Mesenchymal stem cell (in vitro differentiated cells and primary cell): ENCODE results near the gene RD3L.

Source experiments
- DNase-seq: peaks from one replicate; pipeline ENCODE4 v3.0.0-alpha.2; 2013
- H2AFZ ChIP-seq: one replicate; pipeline ENCODE4 v1.6.1; 2013; ENCODE audit warnings: low read depth, mild to moderate bottlenecking, control low read depth, inconsistent platforms, low read length, moderate library complexity
- H2AK5ac ChIP-seq: 2 replicates; pipeline ENCODE4 v1.6.1; 2013; ENCODE audit warnings: low read length, moderate library complexity, mild to moderate bottlenecking, inconsistent platforms; ENCODE audit not compliant: severe bottlenecking
- H2BK120ac ChIP-seq: one replicate; pipeline ENCODE4 v1.6.1; 2013; ENCODE audit warnings: low read depth, mild to moderate bottlenecking, inconsistent platforms, low read length, moderate library complexity
- H2BK12ac ChIP-seq, 2 experiments: one replicate each; pipeline ENCODE4 v1.6.1; 2013; ENCODE audit warnings: inconsistent platforms in 2 of 2, low read length in 2 of 2, mild to moderate bottlenecking in 2 of 2, moderate library complexity in 2 of 2, control low read depth in 1 of 2
- H2BK15ac ChIP-seq: one replicate; pipeline ENCODE4 v1.6.1; 2013; ENCODE audit warnings: mild to moderate bottlenecking, low read depth, inconsistent platforms; ENCODE audit not compliant: poor library complexity, severe bottlenecking
- H2BK5ac ChIP-seq: 2 replicates; pipeline ENCODE4 v1.6.1; 2013; ENCODE audit warnings: low read depth, mild to moderate bottlenecking, low read length, control low read depth, inconsistent platforms; ENCODE audit not compliant: poor library complexity, severe bottlenecking
- H3K14ac ChIP-seq, 2 experiments: one replicate each; pipeline ENCODE4 v1.6.1; 2013; ENCODE audit warnings: inconsistent platforms in 2 of 2, low read length in 2 of 2, control low read depth in 1 of 2, mild to moderate bottlenecking in 1 of 2, moderate library complexity in 1 of 2
- H3K18ac ChIP-seq, 2 experiments: one replicate each; pipeline ENCODE4 v1.6.1; 2013; ENCODE audit warnings: inconsistent platforms in 2 of 2, low read length in 2 of 2, control low read depth in 1 of 2, low read depth in 1 of 2, mild to moderate bottlenecking in 1 of 2
- H3K23ac ChIP-seq, 2 experiments: one replicate each; pipeline ENCODE4 v1.6.1; 2013; ENCODE audit warnings: inconsistent platforms in 2 of 2, low read length in 2 of 2, mild to moderate bottlenecking in 2 of 2, moderate library complexity in 2 of 2, control low read depth in 1 of 2
- H3K27ac ChIP-seq: 2 replicates; pipeline ENCODE4 v1.5.1; 2013; ENCODE audit warnings: mild to moderate bottlenecking, moderate library complexity, low read length, control low read depth, inconsistent platforms; ENCODE audit not compliant: poor library complexity, severe bottlenecking
- H3K27me3 ChIP-seq, 2 experiments: 2 replicates each; pipeline versions ENCODE4 v1.6.1 to v1.7.0; 2013; ENCODE audit warnings: low read length in 2 of 2, mild to moderate bottlenecking in 2 of 2, moderate library complexity in 2 of 2, control low read depth in 1 of 2, inconsistent platforms in 1 of 2; ENCODE audit not compliant: control insufficient read depth in 1 of 2, insufficient read depth in 1 of 2
- H3K36me3 ChIP-seq, 2 experiments: 2 replicates each; pipeline versions ENCODE4 v1.6.1 to v1.7.0; 2013; ENCODE audit warnings: low read length in 2 of 2, control low read depth in 1 of 2, inconsistent platforms in 1 of 2, low read depth in 1 of 2, mild to moderate bottlenecking in 1 of 2; ENCODE audit not compliant: insufficient read depth in 2 of 2, control insufficient read depth in 1 of 2
- H3K4ac ChIP-seq, 2 experiments: one replicate each; pipeline ENCODE4 v1.6.1; 2013; ENCODE audit warnings: inconsistent platforms in 2 of 2, low read length in 2 of 2, mild to moderate bottlenecking in 2 of 2, moderate library complexity in 2 of 2, control low read depth in 1 of 2, low read depth in 1 of 2
- H3K4me1 ChIP-seq: 2 replicates; pipeline ENCODE4 v1.6.1; 2013; ENCODE audit warnings: low read depth, low read length, control low read depth; ENCODE audit not compliant: control insufficient read depth, insufficient read depth
- H3K4me2 ChIP-seq: 2 replicates; pipeline ENCODE4 v1.6.1; 2013; ENCODE audit warnings: low read length, mild to moderate bottlenecking, inconsistent platforms; ENCODE audit not compliant: poor library complexity, severe bottlenecking
- H3K4me3 ChIP-seq, 2 experiments: 2 replicates each; pipeline versions ENCODE4 v1.5.1 to v1.7.0; 2013; ENCODE audit warnings: low read length in 2 of 2, mild to moderate bottlenecking in 2 of 2, control low read depth in 1 of 2, low read depth in 1 of 2; ENCODE audit not compliant: insufficient read depth in 1 of 2
- H3K79me1 ChIP-seq: replicated peaks from 2 replicates; pipeline ENCODE4 v1.6.1; 2013; ENCODE audit warnings: mild to moderate bottlenecking, control low read depth, low read length, inconsistent platforms; ENCODE audit not compliant: poor library complexity, severe bottlenecking
- H3K9ac ChIP-seq: 2 replicates; pipeline ENCODE4 v1.7.0; 2013; ENCODE audit warnings: mild to moderate bottlenecking, low read length, moderate library complexity
- H3K9me3 ChIP-seq: 2 replicates; pipeline ENCODE4 v1.7.0; 2013; ENCODE audit warnings: mild to moderate bottlenecking, low read length; ENCODE audit not compliant: control insufficient read depth
- H4K8ac ChIP-seq: one replicate; pipeline ENCODE4 v1.6.1; 2013; ENCODE audit warnings: inconsistent platforms, mild to moderate bottlenecking, low read length, moderate library complexity
- H4K91ac ChIP-seq: one replicate; pipeline ENCODE4 v1.6.1; 2013; ENCODE audit warnings: mild to moderate bottlenecking, low read length, inconsistent platforms
- WGBS: methylation state at CpG from one replicate; pipeline ENCODE4 v1.1.7; 2013; ENCODE audit warnings: mixed read lengths; 5-methylcytosine and 5-hydroxymethylcytosine counted together

Gene RD3L

DNA sequence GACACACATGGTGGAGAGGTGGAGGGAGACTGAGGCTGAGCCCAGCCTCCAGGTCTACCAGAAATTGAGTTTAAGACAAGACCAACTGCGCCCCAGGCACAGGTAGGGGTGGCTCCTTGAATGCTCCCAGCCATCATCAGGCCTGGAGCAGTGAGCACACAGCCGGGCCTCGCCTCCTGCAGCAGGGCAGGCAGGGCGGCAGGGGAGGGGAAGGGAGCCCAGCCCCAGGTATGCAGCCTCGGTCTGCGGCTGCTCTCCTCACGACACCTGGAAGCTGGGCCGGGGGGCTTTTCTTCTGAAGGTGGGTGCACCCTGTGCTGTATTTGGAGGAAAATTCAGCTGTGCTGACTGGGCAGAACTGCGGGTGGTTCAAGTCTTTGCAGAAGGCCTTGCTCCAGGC, 43.6 kb downstream of the RD3L start:
- WGBS = 79% methylated on average over 9 of the region's 9 CpGs
- peaks cover 14% of the 10 kb centered on the region for H3K4me1 ChIP-seq

DNA sequence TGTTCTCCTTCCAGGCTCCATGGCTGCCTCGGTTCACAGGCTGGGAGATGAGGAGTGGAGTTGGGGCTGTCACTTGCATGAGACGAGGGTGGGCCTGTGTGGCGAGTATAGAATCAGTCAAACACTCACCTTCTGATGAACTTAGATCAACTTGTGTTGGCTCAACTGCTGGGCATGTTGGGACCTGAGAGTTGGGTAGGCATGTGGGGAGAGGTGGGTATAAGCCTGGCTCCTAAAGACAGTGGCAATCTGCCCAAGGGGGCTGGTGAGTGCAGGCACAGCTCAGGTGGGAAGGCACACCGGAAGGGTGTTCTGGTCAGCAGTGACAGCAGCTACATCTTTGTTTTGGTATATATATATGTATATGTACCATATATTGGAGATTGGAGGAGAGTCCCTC, 44.1 kb downstream of the RD3L start:
- Histone ChIP-seq H3K18ac (no peak overlapping the region), H4K8ac (no peak overlapping the region), H3K23ac (no peak overlapping the region), H3K4me1 (peaks cover 14% of the 10 kb centered on the region), H3K9me3 (no peaks in the 10 kb centered on the region), H3K27ac (no peak overlapping the region), H3K36me3 (no peaks in the 10 kb centered on the region), H2BK120ac (no peak overlapping the region), H4K91ac (no peak overlapping the region), H3K4me2 (no peak overlapping the region), H3K9ac (no peak overlapping the region), H2BK5ac (no peak overlapping the region), H3K4ac (no peak overlapping the region), H2BK12ac (no peak overlapping the region), H3K27me3 (peaks cover 4 to 11% of the 10 kb centered on the region in 2 experiments), H2AFZ (no peak overlapping the region), H3K79me1 (no peaks in the 10 kb centered on the region), H2AK5ac (no peak overlapping the region), H3K14ac (no peak overlapping the region), H2BK15ac (no peak overlapping the region), H3K4me3 (no peak overlapping the region)
- WGBS = 91% methylated on average over 3 of the region's 4 CpGs
- no peak for DNase-seq

More for the DNA sequence above, 43.6 kb downstream of the RD3L start:
- no peak overlapping the region for H4K8ac ChIP-seq
- DNase-seq = no peak
- no peak overlapping the region for H2AFZ ChIP-seq
- no peaks in the 10 kb centered on the region for H3K9me3 ChIP-seq
- no peaks in the 10 kb centered on the region for H3K36me3 ChIP-seq
- no peak overlapping the region for H2BK5ac ChIP-seq
- H2BK12ac ChIP-seq = no peak overlapping the region
- H3K27me3 ChIP-seq = peaks cover 4 to 11% of the 10 kb centered on the region in 2 experiments
- no peak overlapping the region for H3K4me3 ChIP-seq
- no peak overlapping the region for H3K23ac ChIP-seq
- H3K18ac ChIP-seq = no peak overlapping the region
- H4K91ac ChIP-seq = no peak overlapping the region
- no peak overlapping the region for H3K4ac ChIP-seq
- no peak overlapping the region for H2BK120ac ChIP-seq
- H3K14ac ChIP-seq = no peak overlapping the region
- H3K79me1 ChIP-seq = no peaks in the 10 kb centered on the region
- no peak overlapping the region for H2BK15ac ChIP-seq
- H3K9ac ChIP-seq = no peak overlapping the region
- no peak overlapping the region for H3K4me2 ChIP-seq
- H3K27ac ChIP-seq = no peak overlapping the region
- H2AK5ac ChIP-seq = no peak overlapping the region

GRCh38 chr14:103897075-103897947, 45.0 kb downstream of the RD3L start:
- H2BK120ac ChIP-seq = no peak overlapping the region
- H2BK12ac ChIP-seq = no peak overlapping the region
- H3K9me3 ChIP-seq = no peaks in the 10 kb centered on the region
- H3K79me1 ChIP-seq = no peaks in the 10 kb centered on the region
- peaks cover 14% of the 10 kb centered on the region for H3K4me1 ChIP-seq
- H4K8ac ChIP-seq = no peak overlapping the region
- H3K14ac ChIP-seq = no peak overlapping the region
- no peak overlapping the region for H4K91ac ChIP-seq
- no peak overlapping the region for H3K9ac ChIP-seq
- H3K4me3 ChIP-seq = no peak overlapping the region
- WGBS = 84% methylated on average over 26 of the region's 27 CpGs
- H3K4ac ChIP-seq = no peak overlapping the region
- H3K27ac ChIP-seq = no peak overlapping the region
- peaks cover 4 to 11% of the 10 kb centered on the region in 2 experiments for H3K27me3 ChIP-seq
- no peak overlapping the region for H2AFZ ChIP-seq
- no peak overlapping the region for H3K18ac ChIP-seq
- no peak overlapping the region for H3K23ac ChIP-seq
- no peak overlapping the region for H2BK15ac ChIP-seq
- no peak for DNase-seq
- no peaks in the 10 kb centered on the region for H3K36me3 ChIP-seq
- no peak overlapping the region for H2AK5ac ChIP-seq
- no peak overlapping the region for H3K4me2 ChIP-seq
- H2BK5ac ChIP-seq = no peak overlapping the region

GRCh38 chr14:103896578-103896977, 45.8 kb downstream of the RD3L start:
- Histone ChIP-seq H3K4me2 (no peak overlapping the region), H2AFZ (no peak overlapping the region), H4K8ac (no peak overlapping the region), H2BK12ac (no peak overlapping the region), H3K79me1 (no peaks in the 10 kb centered on the region), H2BK5ac (no peak overlapping the region), H4K91ac (no peak overlapping the region), H3K9ac (no peak overlapping the region), H3K27me3 (peaks cover 4 to 11% of the 10 kb centered on the region in 2 experiments), H2BK120ac (no peak overlapping the region), H3K4me3 (no peak overlapping the region), H3K14ac (no peak overlapping the region), H2AK5ac (no peak overlapping the region), H3K9me3 (no peaks in the 10 kb centered on the region), H3K4me1 (peaks cover 15% of the 10 kb centered on the region), H3K18ac (no peak overlapping the region), H2BK15ac (no peak overlapping the region), H3K36me3 (no peaks in the 10 kb centered on the region), H3K23ac (no peak overlapping the region), H3K4ac (no peak overlapping the region), H3K27ac (no peak overlapping the region)
- DNase-seq = no peak
- 47% methylated on average over 6 of the region's 6 CpGs for WGBS
